Liver (tissue), 9 donors: ENCODE measurements around the gene CCDC30. TPM values are rescaled to one million over a fixed set of nuclear protein-coding genes. Genes with fewer than 3 reads are reported as not detected.

ENCODE experiments used
- DNase-seq: peaks from one replicate; pipeline ENCODE4 v3.0.0-alpha.2; 2017; ENCODE audit warnings: low spot score
- H3K27ac ChIP-seq, 2 donors: one replicate each; pipeline ENCODE4 v1.7.0; 2013; ENCODE audit warnings: inconsistent platforms in 2 of 2, low read length in 2 of 2, control low read depth in 1 of 2, low read depth in 1 of 2, mild to moderate bottlenecking in 1 of 2
- H3K27me3 ChIP-seq, 4 donors: one replicate each; pipeline versions ENCODE4 v1.6.1 to v1.7.0; 2013; ENCODE audit warnings: low read length in 3 of 4, inconsistent platforms in 1 of 4, mild to moderate bottlenecking in 1 of 4, moderate library complexity in 1 of 4; ENCODE audit not compliant: control insufficient read depth in 4 of 4, insufficient read depth in 4 of 4
- H3K36me3 ChIP-seq, 4 donors: one replicate each; pipeline versions ENCODE4 v1.6.1 to v1.7.0; 2013; ENCODE audit warnings: low read length in 3 of 4, mild to moderate bottlenecking in 3 of 4, low read depth in 1 of 4, moderate library complexity in 1 of 4; ENCODE audit not compliant: control insufficient read depth in 4 of 4, insufficient read depth in 3 of 4
- H3K4me1 ChIP-seq, 4 donors: one replicate each; pipeline versions ENCODE4 v1.6.1 to v1.7.0; 2013; ENCODE audit warnings: low read length in 3 of 4, mild to moderate bottlenecking in 3 of 4, moderate library complexity in 1 of 4; ENCODE audit not compliant: control insufficient read depth in 4 of 4, insufficient read depth in 4 of 4
- H3K4me3 ChIP-seq, 3 donors: one replicate each; pipeline versions ENCODE4 v1.6.1 to v1.7.0; 2013; ENCODE audit warnings: low read length in 3 of 3, control low read depth in 1 of 3, low read depth in 1 of 3, mild to moderate bottlenecking in 1 of 3
- H3K9ac ChIP-seq, 2 donors: one replicate each; pipeline ENCODE4 v1.7.0; 2013; ENCODE audit warnings: low read length in 2 of 2, mild to moderate bottlenecking in 2 of 2, moderate library complexity in 2 of 2, control low read depth in 1 of 2, low read depth in 1 of 2
- H3K9me3 ChIP-seq, 4 donors: one replicate each; pipeline versions ENCODE4 v1.6.1 to v1.7.0; 2013; ENCODE audit warnings: low read length in 3 of 4; ENCODE audit not compliant: control insufficient read depth in 4 of 4
- ATF3 ChIP-seq: IDR thresholded peaks from 2 replicates; pipeline ENCODE4 v1.6.1; 2016; ENCODE audit warnings: antibody characterized with exemption
- EGR1 ChIP-seq, 2 donors: IDR thresholded peaks; 2 replicates each; pipeline ENCODE4 v1.6.1; 2016 to 2018; ENCODE audit warnings: antibody characterized with exemption in 2 of 2, low read depth in 2 of 2
- HNF4G ChIP-seq: IDR thresholded peaks from 2 replicates; pipeline ENCODE4 v1.6.1; 2016; ENCODE audit warnings: antibody characterized with exemption
- MAX ChIP-seq: IDR thresholded peaks from 2 replicates; pipeline ENCODE4 v1.6.1; 2016; ENCODE audit warnings: antibody characterized with exemption
- NR2F2 ChIP-seq: IDR thresholded peaks from 2 replicates; pipeline ENCODE4 v1.6.1; 2016; ENCODE audit warnings: antibody characterized with exemption
- RAD21 ChIP-seq, 2 donors: IDR thresholded peaks; 2 replicates each; pipeline ENCODE4 v1.6.1; 2016; ENCODE audit warnings: antibody characterized with exemption in 2 of 2, mild to moderate bottlenecking in 2 of 2
- REST ChIP-seq: IDR thresholded peaks from 2 replicates; pipeline ENCODE4 v1.6.1; 2016; ENCODE audit warnings: antibody characterized with exemption, mild to moderate bottlenecking
- TAF1 ChIP-seq: conservative IDR thresholded peaks from 2 replicates; pipeline ENCODE4 v1.6.1; 2016; ENCODE audit warnings: antibody characterized with exemption, mild to moderate bottlenecking
- ZBTB33 ChIP-seq: IDR thresholded peaks from 2 replicates; pipeline ENCODE4 v1.6.1; 2016; ENCODE audit warnings: antibody characterized with exemption
- WGBS: extraction: QIAGEN DNeasy Blood & Tissue Kit; methylation state at CpG from one replicate; pipeline ENCODE4 v1.1.7; 2013; 5-methylcytosine and 5-hydroxymethylcytosine counted together
- polyA plus RNA-seq, 2 donors: library from polyadenylated mRNA; stranded (reverse) in 1 of 2; unstranded in 1 of 2; fragments of 200-250 nt in 1 of 2; fragments of >200 nt in 1 of 2; fragmentation: Nextera tagmentation in 1 of 2; extraction: Ambion mirVana in 1 of 2; gene quantifications; one replicate each; pipeline versions ENCODE4 v1.2.1 to v1.2.3, GENCODE V29; 2013 to 2015
- total RNA-seq, 2 donors: library from RNA; depleted of rRNA; stranded (reverse); fragments of >200 nt; gene quantifications; one replicate each; pipeline ENCODE4 v1.2.3, GENCODE V29; 2014
- donor health status: healthy.
- donor health status: healthy.
- donor health status: healthy.
- donor health status: healthy.
- donor health status: healthy.

Gene CCDC30
- total and polyA plus RNA-seq, 4 donors: 0.07 to 2.0 (median 1.3) TPM

- no peak for TF ChIP-seq ATF3
- TF ChIP-seq HNF4G: no peak
- TF ChIP-seq REST: no peak
- TF ChIP-seq EGR1 (IDR thresholded peaks at IDR 0.05; ENCODE audit: low read depth in 2 of 2): no peak
- TF ChIP-seq RAD21 (IDR thresholded peaks at IDR 0.05): no peak
- no peak for TF ChIP-seq ZBTB33
- no peak for TF ChIP-seq NR2F2
- no peak for TF ChIP-seq MAX
- H3K27me3 ChIP-seq: no peaks in the 10 kb centered on the region
- H3K27ac ChIP-seq: no peak overlapping the region
- H3K4me3 ChIP-seq: no peak overlapping the region
- WGBS: 96% methylated on average over 1 of the region's 1 CpG
- H3K9me3 ChIP-seq: no peaks in the 10 kb centered on the region
- no peak overlapping the region for H3K9ac ChIP-seq
- peaks cover 0 to 17% (median 13%) of the 10 kb centered on the region in 4 donors for H3K4me1 ChIP-seq
- H3K36me3 ChIP-seq: no peaks in the 10 kb centered on the region
- no peak for DNase-seq
Observed at GRCh38 chr1:42418516-42418915, 44.6 kb upstream of the CCDC30 start.

GRCh38 chr1:42419126-42419821, 43.8 kb upstream of the CCDC30 start:
- TF ChIP-seq ZBTB33 (no peak), REST (no peak), TAF1 (no peak)
- H3K36me3 ChIP-seq: no peaks in the 10 kb centered on the region
- H3K4me3 ChIP-seq: no peak overlapping the region
- WGBS: 89% methylated on average over 5 of the region's 5 CpGs
- peaks cover 0 to 17% (median 13%) of the 10 kb centered on the region in 4 donors for H3K4me1 ChIP-seq
- no peak overlapping the region for H3K27ac ChIP-seq
- no peak for DNase-seq
- no peaks in the 10 kb centered on the region for H3K27me3 ChIP-seq
- H3K9ac ChIP-seq: no peak overlapping the region
- no peaks in the 10 kb centered on the region for H3K9me3 ChIP-seq
